ENCODE data around the gene SERPINB7.

DNA sequence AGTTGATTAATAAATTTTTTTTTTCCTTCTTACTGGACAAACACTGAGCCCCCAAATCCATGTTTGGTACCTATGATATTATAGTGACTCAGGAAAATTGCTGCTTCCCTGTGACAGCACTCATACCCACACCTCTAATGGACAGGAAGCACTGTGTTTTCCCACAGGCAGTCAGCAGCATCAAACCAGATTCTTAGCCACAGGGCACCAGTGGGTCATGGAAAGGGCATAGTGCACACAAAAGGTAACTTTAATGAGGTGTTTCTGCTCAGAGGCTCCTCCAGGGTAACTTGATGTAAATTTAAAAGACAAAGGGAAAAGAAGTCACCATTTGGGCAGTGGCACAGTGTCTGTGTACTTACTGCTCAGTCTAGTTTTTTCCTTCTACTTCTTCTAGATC, 38.3 kb upstream of the SERPINB7 start:
- no peak for TF ChIP-seq POLR2AphosphoS5 (IDR thresholded peaks at IDR 0.05; ENCODE audit: low read length)
- TF ChIP-seq, protein P1, sequence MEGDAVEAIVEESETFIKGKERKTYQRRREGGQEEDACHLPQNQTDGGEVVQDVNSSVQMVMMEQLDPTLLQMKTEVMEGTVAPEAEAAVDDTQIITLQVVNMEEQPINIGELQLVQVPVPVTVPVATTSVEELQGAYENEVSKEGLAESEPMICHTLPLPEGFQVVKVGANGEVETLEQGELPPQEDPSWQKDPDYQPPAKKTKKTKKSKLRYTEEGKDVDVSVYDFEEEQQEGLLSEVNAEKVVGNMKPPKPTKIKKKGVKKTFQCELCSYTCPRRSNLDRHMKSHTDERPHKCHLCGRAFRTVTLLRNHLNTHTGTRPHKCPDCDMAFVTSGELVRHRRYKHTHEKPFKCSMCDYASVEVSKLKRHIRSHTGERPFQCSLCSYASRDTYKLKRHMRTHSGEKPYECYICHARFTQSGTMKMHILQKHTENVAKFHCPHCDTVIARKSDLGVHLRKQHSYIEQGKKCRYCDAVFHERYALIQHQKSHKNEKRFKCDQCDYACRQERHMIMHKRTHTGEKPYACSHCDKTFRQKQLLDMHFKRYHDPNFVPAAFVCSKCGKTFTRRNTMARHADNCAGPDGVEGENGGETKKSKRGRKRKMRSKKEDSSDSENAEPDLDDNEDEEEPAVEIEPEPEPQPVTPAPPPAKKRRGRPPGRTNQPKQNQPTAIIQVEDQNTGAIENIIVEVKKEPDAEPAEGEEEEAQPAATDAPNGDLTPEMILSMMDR (IDR thresholded peaks at IDR 0.05 in 2 of 3, conservative IDR thresholded peaks at IDR 0.05 in 1 of 3; ENCODE audit: control insufficient read depth in 2 of 3, extremely low read depth in 1 of 3, insufficient read depth in 1 of 3, low read depth in 3 of 3, low read length in 3 of 3), result no peak
- TF ChIP-seq, protein P2, sequence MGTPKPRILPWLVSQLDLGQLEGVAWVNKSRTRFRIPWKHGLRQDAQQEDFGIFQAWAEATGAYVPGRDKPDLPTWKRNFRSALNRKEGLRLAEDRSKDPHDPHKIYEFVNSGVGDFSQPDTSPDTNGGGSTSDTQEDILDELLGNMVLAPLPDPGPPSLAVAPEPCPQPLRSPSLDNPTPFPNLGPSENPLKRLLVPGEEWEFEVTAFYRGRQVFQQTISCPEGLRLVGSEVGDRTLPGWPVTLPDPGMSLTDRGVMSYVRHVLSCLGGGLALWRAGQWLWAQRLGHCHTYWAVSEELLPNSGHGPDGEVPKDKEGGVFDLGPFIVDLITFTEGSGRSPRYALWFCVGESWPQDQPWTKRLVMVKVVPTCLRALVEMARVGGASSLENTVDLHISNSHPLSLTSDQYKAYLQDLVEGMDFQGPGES (IDR thresholded peaks at IDR 0.05), result no peak
- no peak for TF ChIP-seq GABPA (IDR thresholded peaks at IDR 0.05; ENCODE audit: low read depth)
- TF ChIP-seq MTA2 (IDR thresholded peaks at IDR 0.05; ENCODE audit: low read depth), result no peak
